NCI-H1694 (cell line): ENCODE data around the gene RIMBP3C.
"Not testable (repeated sequence)": the region's sequence is repeated elsewhere in the genome, so short reads cannot be mapped to it uniquely, and the experiment has no call there.

Experiments
- DNase-seq: peaks from one replicate; lab custom pipeline; 2025; lab: John Stamatoyannopoulos, UW

Gene RIMBP3C

DNA sequence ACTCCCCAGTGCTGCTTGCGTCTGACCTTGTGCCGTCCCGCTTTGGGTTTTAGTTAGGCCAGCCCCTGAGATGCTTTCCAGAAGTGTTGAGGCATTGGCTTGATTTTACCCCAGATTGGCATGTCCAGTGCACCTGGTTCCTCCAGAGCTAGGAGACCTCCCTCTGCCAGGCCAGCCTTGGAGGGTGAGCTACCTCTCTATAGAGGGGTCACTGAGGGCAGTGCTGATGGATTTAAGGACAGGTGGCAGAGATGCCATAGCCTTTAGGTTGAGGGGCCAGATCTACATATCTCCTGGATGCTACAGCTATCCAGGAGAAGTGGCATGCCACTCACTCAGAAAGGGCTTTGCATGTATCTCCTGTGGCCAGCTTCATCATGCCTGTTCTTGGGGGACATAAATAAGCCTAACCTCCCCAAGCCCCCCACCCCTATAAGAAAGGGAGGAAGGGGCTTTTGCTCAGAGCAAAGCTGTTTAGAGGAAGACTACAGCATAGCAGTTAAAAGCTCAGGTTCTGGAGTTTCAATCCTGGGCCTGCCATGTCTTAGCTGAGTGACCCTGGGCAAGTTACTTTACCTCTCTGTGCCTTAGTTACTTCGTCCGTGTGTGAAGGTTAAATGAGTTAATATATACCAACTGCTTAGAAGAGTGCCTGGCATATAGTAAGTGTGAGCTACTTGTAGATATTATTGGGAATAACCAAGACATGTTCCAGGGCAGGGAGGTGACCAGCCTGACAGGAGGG, 22.7 kb upstream of the RIMBP3C start:
- DNase-seq, result no peak

GRCh38 chr22:21573293-21573734, 22.1 kb upstream of the RIMBP3C start:
- no peak for DNase-seq

DNA sequence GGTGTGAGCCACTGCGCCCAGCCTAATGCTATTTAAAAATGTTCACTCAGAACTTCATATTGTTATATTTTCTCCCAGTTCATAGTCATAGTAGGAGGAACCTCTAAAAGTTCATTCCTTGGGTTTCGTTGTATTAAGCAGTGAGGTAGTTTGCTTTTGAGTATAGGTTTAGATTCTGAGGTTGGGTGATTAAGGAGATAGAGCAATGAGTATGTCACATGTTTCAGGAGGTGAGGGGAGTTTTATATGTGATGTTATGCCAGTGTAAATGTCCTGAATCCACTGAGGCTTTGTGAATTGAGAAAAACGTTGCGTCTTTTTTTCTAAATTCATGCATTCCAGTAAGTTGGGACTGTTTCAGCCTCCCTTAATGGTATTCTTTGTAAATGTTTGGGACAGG, 20.4 kb upstream of the RIMBP3C start:
- no peak for DNase-seq

- no peak for DNase-seq
Measured at GRCh38 chr22:21570398-21570797, 19.1 kb upstream of the RIMBP3C start.

- no peak for DNase-seq
Measured at GRCh38 chr22:21569459-21570170, 18.4 kb upstream of the RIMBP3C start.

DNA sequence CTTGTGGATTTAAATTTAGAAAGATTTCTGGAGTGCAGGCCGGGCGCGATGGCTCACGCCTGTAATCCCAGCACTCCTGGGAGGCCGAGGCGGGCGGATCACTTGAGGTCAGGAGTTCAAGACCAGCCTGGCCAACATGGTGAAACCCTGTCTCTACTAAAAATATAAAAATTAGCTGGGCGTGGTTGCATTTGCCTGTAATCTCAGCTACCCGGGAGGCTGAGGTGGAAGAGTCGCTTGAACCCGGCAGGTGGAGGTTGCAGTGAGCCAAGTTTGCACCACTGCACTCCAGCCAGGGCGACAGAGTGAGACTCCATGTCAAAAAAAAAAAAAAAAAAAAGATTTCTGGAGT, 17.8 kb upstream of the RIMBP3C start:
- DNase-seq, result not testable (repeated sequence)

DNA sequence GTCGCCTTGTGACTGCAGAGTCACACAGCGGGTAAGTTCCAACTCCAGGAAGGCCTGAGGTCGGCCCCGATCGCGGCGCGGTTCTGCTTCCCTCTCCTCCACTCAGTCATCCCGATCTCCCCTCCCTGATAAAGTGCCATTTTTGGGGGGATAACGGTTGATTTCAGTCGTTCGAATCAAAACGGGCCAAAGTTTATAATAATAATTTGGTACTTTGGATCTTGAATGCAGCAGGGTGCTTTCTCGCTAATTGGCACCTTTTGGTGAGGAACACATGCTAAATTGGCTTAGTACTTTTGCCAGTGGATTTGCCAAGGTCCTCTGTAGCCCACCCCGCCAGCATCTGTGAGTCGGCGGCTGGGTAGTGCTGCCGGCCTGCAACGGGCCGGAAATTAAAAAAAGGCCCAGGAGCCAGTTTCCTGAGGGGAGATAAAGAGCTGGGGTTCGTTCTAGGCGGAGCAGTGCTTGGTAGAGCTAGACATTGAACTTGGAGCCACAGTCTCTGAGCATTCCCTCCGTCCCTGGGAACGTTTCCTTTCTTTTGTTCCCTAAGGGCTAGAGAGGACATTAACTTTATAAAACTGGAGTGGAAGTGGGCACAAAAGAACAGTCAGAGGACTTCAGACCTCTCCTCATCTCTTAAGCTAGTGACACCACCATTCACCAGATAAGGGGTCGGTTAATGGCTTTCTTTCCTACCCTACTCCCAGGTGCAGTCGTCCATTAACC, 17.2 kb upstream of the RIMBP3C start:
- no peak for DNase-seq

GRCh38 chr22:21567456-21568346, 16.4 kb upstream of the RIMBP3C start, which contains the start of gene UBE2L3:
Gene UBE2L3, plus strand, starts transcription at chr22:21567714. Its CDS starts 31 bp downstream, at chr22:21567745.
- peak; percentile 19 for DNase-seq

GRCh38 chr22:21564411-21564810, 13.2 kb upstream of the RIMBP3C start:
- DNase-seq, result no peak

DNA sequence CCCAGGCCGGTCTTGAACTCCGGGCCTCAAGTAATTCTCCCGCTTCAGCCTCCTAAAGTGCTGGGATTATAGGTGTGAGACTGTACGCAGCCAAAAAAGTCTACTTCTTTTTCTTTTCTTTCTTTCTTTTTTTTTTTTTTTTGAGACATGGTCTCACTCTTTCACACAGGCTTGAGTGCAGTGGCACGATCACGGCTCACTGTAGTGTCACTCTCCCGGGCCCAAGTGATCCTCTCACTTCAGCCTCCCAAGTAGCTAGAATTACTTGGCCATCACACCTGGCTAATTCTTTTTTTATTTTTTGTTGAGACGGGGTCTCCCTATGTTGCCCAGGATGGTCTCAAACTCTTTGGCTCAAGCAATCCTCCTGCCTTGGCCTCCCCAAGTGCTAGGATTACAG, 12.7 kb upstream of the RIMBP3C start:
- DNase-seq, result no peak

DNA sequence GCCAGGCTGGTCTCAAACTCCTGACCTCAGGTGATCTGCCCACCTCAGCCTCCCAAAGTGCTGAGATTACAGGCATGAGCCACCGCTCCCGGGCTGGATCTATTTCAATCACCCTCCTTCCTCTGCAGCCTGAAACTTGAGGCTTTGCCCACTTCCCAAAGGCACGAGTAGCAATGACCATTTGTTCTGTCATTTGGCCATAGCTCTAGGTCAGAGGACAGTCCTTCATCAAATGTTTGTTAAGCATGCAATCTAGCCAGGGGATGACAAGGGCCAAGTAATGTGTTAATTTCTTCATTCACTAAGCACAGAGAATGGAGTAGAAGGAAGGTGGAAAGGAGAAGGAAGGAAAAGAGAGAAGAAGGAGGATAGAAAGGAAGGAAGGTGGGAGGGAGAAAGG, 9.4 kb upstream of the RIMBP3C start:
- DNase-seq, result not testable (repeated sequence)

GRCh38 chr22:21559345-21560125, 8.3 kb upstream of the RIMBP3C start:
- not testable (repeated sequence) for DNase-seq

- not testable (repeated sequence) for DNase-seq
Measured at GRCh38 chr22:21550678-21551047, 598 bp downstream of the RIMBP3C start.

GRCh38 chr22:21550008-21550677, 1.1 kb downstream of the RIMBP3C start:
- DNase-seq, result not testable (repeated sequence)

DNA sequence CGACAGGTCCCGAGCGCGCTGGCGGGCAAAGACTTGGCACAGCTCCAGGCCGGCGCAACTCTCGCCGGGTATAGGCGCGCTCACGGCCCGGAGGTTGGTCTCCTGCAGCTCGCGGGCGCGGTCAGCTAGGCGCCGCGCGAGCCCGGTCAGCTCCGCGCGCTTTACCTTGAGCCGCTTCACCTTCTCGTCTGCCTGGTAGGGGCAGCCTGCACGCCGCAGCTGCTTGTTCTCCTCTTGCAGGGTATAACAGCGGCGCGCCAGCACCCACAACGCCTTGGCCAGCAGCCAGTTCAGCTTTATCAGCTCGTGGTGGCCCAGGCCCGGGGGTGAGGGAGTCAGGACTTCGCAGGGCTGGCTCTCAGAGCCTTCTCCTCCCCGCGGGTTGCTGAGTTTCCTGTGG, 1.7 kb downstream of the RIMBP3C start:
- DNase-seq, result not testable (repeated sequence)

GRCh38 chr22:21544432-21545322, 6.6 kb downstream of the RIMBP3C start:
- DNase-seq, result not testable (repeated sequence)

- DNase-seq, result not testable (repeated sequence)
Measured at GRCh38 chr22:21539862-21540261, 11.4 kb downstream of the RIMBP3C start.

- DNase-seq, result not testable (repeated sequence)
Measured at GRCh38 chr22:21532863-21533648, 18.2 kb downstream of the RIMBP3C start.
